Endothelial cell (in vitro differentiated cells): ENCODE measurements around the gene C19orf81. TPM values are rescaled to one million over a fixed set of nuclear protein-coding genes. Genes with fewer than 3 reads are reported as not detected.
"Not testable (repeated sequence)": the region's sequence is repeated elsewhere in the genome, so short reads cannot be mapped to it uniquely, and the experiment has no call there.

Experiments
- DNase-seq: peaks from one replicate; pipeline ENCODE4 v3.0.0; 2021; ENCODE audit warnings: low spot score
- H3K27ac Mint-ChIP-seq: one replicate; pipeline ENCODE4 v1.8.0; 2021; ENCODE audit warnings: mixed read lengths, inconsistent platforms; ENCODE audit not compliant: unreplicated experiment
- H3K27me3 Mint-ChIP-seq: one replicate; pipeline ENCODE4 v1.8.0; 2021; ENCODE audit warnings: mild to moderate bottlenecking, moderate library complexity, mixed read lengths, inconsistent platforms; ENCODE audit not compliant: unreplicated experiment
- H3K36me3 Mint-ChIP-seq: one replicate; pipeline ENCODE4 v1.8.0; 2021; ENCODE audit warnings: mild to moderate bottlenecking, low read depth, mixed read lengths, inconsistent platforms; ENCODE audit not compliant: unreplicated experiment
- H3K4me1 Mint-ChIP-seq: one replicate; pipeline ENCODE4 v1.8.0; 2021; ENCODE audit warnings: mild to moderate bottlenecking, mixed read lengths, inconsistent platforms; ENCODE audit not compliant: unreplicated experiment
- H3K4me3 Mint-ChIP-seq: one replicate; pipeline ENCODE4 v1.8.0; 2021; ENCODE audit warnings: mild to moderate bottlenecking, mixed read lengths, inconsistent platforms; ENCODE audit not compliant: unreplicated experiment
- H3K9me3 Mint-ChIP-seq: one replicate; pipeline ENCODE4 v1.8.0; 2021; ENCODE audit warnings: mixed read lengths, inconsistent platforms; ENCODE audit not compliant: unreplicated experiment
- CTCF ChIP-seq: fragments of 200-600 bp; sonication (generic); IDR thresholded peaks from one replicate; pipeline ENCODE4 v1.5.0; 2021; ENCODE audit warnings: antibody characterized with exemption; ENCODE audit not compliant: unreplicated experiment
- total RNA-seq: library from RNA; stranded (reverse); fragmentation: NEBNext Ultra II Directional; extraction: Animal tissue kit (Norgen Biotek cat#: 25700); gene quantifications from one replicate; pipeline ENCODE4 v1.2.1, GENCODE V29; 2021; ENCODE audit not compliant: unreplicated experiment

The C19orf81 gene
- total RNA-seq, 1 donor from 2014 or later, result not detected

GRCh38 chr19:50606059-50606836 is 43.0 kb upstream of the C19orf81 start:
- H3K27ac Mint-ChIP-seq, H3K4me3 Mint-ChIP-seq, H3K27me3 Mint-ChIP-seq, DNase-seq, H3K4me1 Mint-ChIP-seq: not testable (repeated sequence)
- H3K9me3 Mint-ChIP-seq, result peaks cover 34% of the 10 kb centered on the region
- peaks cover 19% of the 10 kb centered on the region for H3K36me3 Mint-ChIP-seq

- no peak overlapping the region for H3K4me3 Mint-ChIP-seq
- no peak for DNase-seq
- no peak overlapping the region for H3K27ac Mint-ChIP-seq
- H3K4me1 Mint-ChIP-seq, result no peaks in the 10 kb centered on the region
- peaks cover 29% of the 10 kb centered on the region for H3K9me3 Mint-ChIP-seq
- peaks cover 11% of the 10 kb centered on the region for H3K36me3 Mint-ChIP-seq
- TF ChIP-seq CTCF, result no peak
- peaks cover 5% of the 10 kb centered on the region for H3K27me3 Mint-ChIP-seq
Observed at GRCh38 chr19:50607388-50607787, 41.9 kb upstream of the C19orf81 start.

DNA sequence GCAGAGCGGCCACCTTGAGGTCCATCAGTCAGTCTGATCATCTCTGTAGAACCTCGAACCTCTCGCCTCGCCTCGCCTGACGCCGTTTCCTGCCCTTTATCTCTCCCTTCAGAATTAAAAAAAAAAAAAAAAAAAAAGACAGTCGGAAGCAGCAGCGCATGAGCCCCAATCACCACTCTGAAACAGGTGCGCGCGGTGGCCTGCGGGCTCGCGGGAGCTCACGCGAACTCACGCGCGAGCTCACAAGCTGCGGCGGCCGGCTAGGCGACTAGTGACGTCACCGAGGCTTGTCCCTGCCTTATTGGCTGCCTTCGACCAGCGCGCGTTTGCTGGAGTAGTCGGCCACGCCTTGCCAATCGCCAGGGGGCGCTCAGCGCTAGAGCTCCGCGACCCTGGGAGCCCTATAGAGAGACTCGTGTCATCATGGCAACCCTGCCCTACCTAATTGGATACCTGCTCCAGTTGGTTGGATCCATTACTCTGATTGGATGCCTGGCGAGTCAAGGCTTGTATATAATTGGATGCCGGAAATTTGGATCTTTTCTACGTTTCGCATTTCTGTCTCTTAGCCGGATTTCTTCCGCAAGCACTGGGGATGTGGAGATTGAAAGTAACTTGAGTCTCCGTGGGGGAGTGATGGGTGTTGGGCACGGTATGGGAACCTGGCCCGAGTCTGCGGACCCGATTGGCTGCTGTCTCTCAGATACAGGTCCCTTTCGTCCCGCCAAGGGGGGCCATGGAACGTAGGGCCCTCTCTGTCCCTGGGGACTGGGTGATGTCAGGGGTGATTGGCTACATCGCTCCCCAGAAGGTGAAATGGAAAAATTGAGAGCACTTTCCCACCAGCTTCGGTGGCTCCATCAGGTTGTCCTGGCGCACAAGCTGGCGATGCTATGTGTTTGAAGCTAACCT is 41.1 kb upstream of the C19orf81 start:
- no peak overlapping the region for H3K27ac Mint-ChIP-seq
- H3K4me1 Mint-ChIP-seq, result no peaks in the 10 kb centered on the region
- TF ChIP-seq CTCF, result no peak
- H3K36me3 Mint-ChIP-seq, result peaks cover 11% of the 10 kb centered on the region
- H3K4me3 Mint-ChIP-seq, result no peak overlapping the region
- DNase-seq, result peak; percentile 8
- peaks cover 5% of the 10 kb centered on the region for H3K27me3 Mint-ChIP-seq
- peaks cover 25% of the 10 kb centered on the region for H3K9me3 Mint-ChIP-seq

DNA sequence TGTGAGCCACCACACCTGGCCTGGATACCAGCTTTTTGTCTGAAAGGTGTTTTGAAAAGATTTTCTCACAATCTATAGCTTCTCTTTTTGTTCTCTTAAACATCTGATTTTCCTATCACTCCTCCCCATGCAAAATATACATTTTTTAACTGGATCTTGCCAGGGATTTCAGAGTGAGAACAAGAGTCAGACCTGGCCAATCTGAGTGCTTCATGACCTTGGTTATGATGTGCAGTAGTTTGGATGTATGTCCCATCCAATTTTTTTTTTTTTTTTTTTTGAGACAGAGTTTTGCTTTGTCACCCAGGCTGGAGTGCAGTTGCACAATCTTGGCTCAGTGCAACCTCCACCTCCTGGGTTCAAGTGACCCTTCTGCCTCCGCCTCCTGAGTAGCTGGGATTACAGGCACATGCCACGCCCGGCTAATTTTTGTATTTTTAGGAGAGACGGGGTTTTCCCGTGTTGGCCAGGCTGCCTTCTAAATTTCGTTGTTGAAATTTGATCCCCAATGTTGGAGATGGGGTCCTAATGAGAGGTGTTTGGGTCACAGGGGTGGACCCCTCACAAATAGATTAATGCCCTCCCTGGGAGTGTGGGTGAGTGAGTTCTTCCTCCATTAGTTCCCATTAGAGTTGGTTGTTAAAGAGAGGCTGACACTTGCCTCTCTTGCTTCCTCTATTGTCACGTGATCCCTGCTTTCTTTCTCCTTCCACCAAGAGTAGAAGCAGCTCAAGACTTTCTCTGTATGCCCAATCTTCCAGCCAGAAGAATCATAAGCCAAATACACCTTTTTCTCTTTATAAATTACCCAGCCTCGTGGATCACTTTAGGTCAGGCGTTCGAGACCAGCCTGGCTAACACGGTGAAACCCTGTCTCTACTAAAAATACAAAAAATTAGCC is 36.5 kb upstream of the C19orf81 start:
- H3K4me1 Mint-ChIP-seq, H3K27ac Mint-ChIP-seq, H3K4me3 Mint-ChIP-seq, H3K36me3 Mint-ChIP-seq, DNase-seq, H3K27me3 Mint-ChIP-seq: not testable (repeated sequence)
- H3K9me3 Mint-ChIP-seq, result peaks cover 15% of the 10 kb centered on the region

DNA sequence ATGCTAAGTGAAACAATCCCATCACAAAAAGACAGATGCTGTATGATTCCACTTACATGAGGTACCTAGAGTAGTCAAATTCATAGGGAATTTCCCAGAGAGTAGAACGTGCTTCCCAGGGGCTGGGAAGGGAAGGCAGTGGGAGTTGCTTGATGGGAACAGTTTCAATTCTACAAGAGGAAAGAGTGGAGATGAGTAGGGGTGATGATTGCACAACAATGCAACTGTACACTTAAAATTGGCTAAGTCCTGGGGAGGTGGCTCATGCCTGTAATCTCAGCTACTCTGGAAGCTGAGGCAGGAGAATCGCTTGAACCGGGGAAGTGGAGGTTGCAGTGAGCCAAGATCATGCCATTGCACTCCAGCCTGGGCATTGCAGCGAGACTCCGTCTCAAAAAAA is 30.9 kb upstream of the C19orf81 start:
- H3K4me3 Mint-ChIP-seq, H3K27ac Mint-ChIP-seq, DNase-seq, H3K9me3 Mint-ChIP-seq, H3K36me3 Mint-ChIP-seq, H3K27me3 Mint-ChIP-seq, H3K4me1 Mint-ChIP-seq: not testable (repeated sequence)

GRCh38 chr19:50619184-50619583 is 30.1 kb upstream of the C19orf81 start:
- not testable (repeated sequence) for H3K36me3 Mint-ChIP-seq, H3K27me3 Mint-ChIP-seq, H3K4me1 Mint-ChIP-seq, H3K4me3 Mint-ChIP-seq, DNase-seq, H3K9me3 Mint-ChIP-seq, H3K27ac Mint-ChIP-seq

DNA sequence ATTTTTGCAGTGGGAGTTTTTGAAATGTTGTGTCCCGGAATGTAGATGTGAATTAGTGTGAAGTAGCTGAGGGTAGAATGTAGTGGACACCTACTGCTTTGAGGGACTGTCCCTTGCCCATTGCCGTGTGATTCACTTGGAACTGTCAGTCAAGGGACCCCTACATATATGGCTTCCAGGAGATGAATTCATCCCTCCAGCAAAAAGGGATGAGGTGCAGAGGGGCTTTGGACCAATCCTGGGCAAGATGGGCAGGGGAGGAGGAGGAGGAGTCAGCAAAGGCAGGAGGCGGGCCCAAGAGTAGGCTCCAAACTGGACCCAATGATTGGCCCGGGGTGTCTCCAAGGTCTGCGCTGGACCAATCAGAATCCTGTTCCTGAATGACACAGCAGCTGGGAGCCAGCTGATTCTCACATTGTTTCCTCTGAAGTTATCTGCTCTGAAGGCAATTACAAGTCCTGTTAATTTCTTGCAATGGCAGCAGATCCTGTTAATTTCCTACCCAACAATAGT is 28.8 kb upstream of the C19orf81 start:
- not testable (repeated sequence) for H3K4me1 Mint-ChIP-seq, H3K36me3 Mint-ChIP-seq, DNase-seq, H3K27me3 Mint-ChIP-seq, H3K27ac Mint-ChIP-seq, H3K4me3 Mint-ChIP-seq, H3K9me3 Mint-ChIP-seq
